ENCODE results near the gene MFSD12. TPM values are rescaled to one million over a fixed set of nuclear protein-coding genes. Genes with fewer than 3 reads are reported as not detected.
A peak's percentile ranks its signal among the peaks of the same experiment; 100 is the strongest.

MFSD12 gene
- total RNA-seq, 1 donor from 2014 or later, result 95.9 TPM

DNA sequence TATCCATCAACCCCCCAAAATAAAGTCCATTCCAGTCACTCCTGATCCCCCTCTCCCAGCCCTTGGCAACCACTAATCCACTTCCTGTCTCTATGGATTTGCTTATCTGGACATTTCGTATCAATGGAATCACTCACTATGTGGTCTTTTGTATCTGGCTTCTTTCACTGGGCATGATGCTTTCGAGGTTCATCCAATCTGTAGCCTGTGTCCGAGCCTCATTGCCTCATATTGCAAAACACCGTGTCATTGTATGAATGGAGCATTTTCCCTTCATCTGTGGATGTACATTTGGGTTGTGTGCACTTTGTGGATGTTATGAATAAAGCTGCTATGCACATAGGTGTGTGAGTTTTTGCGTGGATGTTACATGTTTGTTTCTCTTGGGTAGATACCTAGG lies 52.7 kb downstream of the MFSD12 start:
- H3K9me3 ChIP-seq, result no peaks in the 10 kb centered on the region
- H3K4me3 ChIP-seq, result no peak overlapping the region
- peaks cover 20% of the 10 kb centered on the region for H3K4me1 ChIP-seq
- ATAC-seq, result no peak
- no peaks in the 10 kb centered on the region for H3K27me3 ChIP-seq
- H3K27ac ChIP-seq, result peak overlapping the region; percentile 95
- H3K36me3 ChIP-seq, result no peaks in the 10 kb centered on the region
- intact Hi-C loops (cut with DNase I), result no loop called here
- TF ChIP-seq, protein P1, sequence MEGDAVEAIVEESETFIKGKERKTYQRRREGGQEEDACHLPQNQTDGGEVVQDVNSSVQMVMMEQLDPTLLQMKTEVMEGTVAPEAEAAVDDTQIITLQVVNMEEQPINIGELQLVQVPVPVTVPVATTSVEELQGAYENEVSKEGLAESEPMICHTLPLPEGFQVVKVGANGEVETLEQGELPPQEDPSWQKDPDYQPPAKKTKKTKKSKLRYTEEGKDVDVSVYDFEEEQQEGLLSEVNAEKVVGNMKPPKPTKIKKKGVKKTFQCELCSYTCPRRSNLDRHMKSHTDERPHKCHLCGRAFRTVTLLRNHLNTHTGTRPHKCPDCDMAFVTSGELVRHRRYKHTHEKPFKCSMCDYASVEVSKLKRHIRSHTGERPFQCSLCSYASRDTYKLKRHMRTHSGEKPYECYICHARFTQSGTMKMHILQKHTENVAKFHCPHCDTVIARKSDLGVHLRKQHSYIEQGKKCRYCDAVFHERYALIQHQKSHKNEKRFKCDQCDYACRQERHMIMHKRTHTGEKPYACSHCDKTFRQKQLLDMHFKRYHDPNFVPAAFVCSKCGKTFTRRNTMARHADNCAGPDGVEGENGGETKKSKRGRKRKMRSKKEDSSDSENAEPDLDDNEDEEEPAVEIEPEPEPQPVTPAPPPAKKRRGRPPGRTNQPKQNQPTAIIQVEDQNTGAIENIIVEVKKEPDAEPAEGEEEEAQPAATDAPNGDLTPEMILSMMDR (IDR thresholded peaks at IDR 0.05), result no peak
- DNase-seq, result no peak

DNA sequence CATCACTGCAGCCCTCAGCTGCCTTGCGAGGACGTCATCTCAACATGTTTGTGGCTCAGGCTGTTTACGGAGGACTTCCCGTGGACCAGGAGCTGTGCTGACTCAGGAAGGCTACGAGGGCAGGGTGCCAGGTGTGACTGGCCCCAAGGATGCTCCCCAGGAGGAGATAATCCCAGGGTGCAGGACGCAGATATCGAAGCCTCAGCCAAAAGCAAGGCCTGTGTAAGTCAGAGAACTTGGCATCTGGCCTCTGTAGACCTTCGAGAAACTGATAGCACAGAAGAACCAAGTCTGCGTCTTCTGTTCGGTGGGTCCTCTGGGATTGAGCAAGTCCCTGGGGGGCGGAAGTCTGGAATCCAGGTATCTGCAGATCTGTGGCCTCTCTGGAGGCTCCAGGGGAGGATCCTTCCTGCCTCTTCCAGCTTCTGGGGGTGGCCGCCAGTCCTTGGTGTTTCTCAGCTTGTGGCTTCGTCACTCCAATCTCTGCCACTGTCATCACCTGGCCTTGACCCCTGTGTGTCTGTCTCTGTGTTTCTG lies 54.3 kb downstream of the MFSD12 start:
- DNase-seq (no peak), ATAC-seq (no peak)
- Histone ChIP-seq H3K4me3 (no peak overlapping the region), H3K9me3 (no peaks in the 10 kb centered on the region), H3K36me3 (no peaks in the 10 kb centered on the region), H3K27ac (no peak overlapping the region), H3K4me1 (peaks cover 21% of the 10 kb centered on the region), H3K27me3 (no peaks in the 10 kb centered on the region)
- TF ChIP-seq, protein P1 (IDR thresholded peaks at IDR 0.05), result no peak
- intact Hi-C loops (cut with DNase I), result no loop called here

DNA sequence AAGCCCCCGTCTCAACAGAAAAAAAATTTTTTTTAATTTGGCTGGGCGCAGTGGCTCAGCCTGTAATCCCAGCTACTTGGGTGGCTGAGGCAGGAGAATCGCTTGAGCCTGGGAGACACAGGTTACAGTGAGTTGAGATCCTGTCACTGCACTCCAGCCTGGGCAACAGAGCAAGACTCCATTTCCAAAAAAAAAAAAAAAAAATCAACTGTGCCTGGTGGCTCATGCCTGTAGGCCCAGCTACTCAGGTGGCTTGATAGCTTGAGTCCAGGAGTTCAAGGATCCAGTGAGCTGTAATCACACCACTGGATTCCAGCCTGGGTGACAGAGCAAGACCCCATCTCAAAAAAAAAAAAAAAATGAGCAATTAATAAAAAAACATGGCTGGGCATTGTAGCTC lies 55.6 kb downstream of the MFSD12 start:
- intact Hi-C loops (cut with DNase I), result no loop called here
- H3K27ac ChIP-seq, result no peak overlapping the region
- H3K36me3 ChIP-seq, result no peaks in the 10 kb centered on the region
- H3K9me3 ChIP-seq, result no peaks in the 10 kb centered on the region
- H3K4me1 ChIP-seq, result peaks cover 16% of the 10 kb centered on the region
- no peak for ATAC-seq
- no peak overlapping the region for H3K4me3 ChIP-seq
- DNase-seq, result no peak
- TF ChIP-seq, protein P1 (IDR thresholded peaks at IDR 0.05), result no peak
- no peaks in the 10 kb centered on the region for H3K27me3 ChIP-seq

GRCh38 chr19:3500429-3501101 lies 56.8 kb downstream of the MFSD12 start, which contains the start of gene DOHH:
DOHH (minus strand) TSS chr19:3500674; CDS start chr19:3496814, 3,860 bp downstream.
- peak; percentile 94 for ATAC-seq
- Histone ChIP-seq H3K36me3 (peaks cover 11% of the 10 kb centered on the region), H3K27me3 (no peaks in the 10 kb centered on the region), H3K27ac (peak within 1 kb of the TSS; percentile 100), H3K4me1 (peaks cover 16% of the 10 kb centered on the region), H3K9me3 (no peaks in the 10 kb centered on the region), H3K4me3 (peak within 1 kb of the TSS; percentile 95)
- peak; percentile 97 for DNase-seq
- TF ChIP-seq, protein P1 (IDR thresholded peaks at IDR 0.05), result no peak
- intact Hi-C loops (cut with DNase I), result no loop called here

DNA sequence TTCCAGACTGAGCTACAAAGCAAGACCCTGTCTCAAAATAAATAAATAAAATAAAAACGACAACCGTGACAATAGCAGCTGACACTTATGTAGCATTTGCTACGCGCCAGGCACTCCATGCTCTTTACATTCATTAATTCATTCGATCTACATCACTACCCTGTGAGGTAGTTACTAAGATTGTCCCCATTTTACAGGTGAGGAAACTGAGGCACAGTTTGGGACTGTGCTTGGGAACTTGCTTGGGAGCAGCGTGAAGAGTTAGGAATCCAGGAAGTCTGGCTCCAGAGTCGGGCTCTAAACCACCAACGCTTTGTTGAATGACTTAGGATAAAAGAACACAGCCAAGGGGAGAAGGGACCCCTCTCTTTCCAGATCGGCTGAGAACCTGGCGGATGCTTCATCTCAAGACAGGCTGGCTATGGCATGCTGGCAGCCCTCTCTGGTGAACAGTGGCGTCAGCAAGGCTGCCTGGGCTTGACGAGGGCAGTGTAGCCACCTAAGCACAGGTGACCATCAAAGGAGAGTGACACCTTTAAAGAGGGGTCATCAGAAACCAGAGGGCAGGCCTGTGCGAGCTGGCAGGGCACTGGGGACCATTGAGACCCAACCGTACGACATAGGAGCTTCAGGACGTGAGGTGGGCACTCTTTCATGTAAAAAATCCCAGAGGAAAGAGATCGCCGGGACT lies 57.5 kb downstream of the MFSD12 start:
- no peak for DNase-seq
- ATAC-seq, result peak; percentile 4
- H3K4me3 ChIP-seq, result peak overlapping the region; percentile 95
- TF ChIP-seq, protein P1 (IDR thresholded peaks at IDR 0.05), result no peak
- H3K27me3 ChIP-seq, result no peaks in the 10 kb centered on the region
- H3K9me3 ChIP-seq, result no peaks in the 10 kb centered on the region
- intact Hi-C loops (cut with DNase I), result no loop called here
- peaks cover 18% of the 10 kb centered on the region for H3K36me3 ChIP-seq
- H3K4me1 ChIP-seq, result peaks cover 11% of the 10 kb centered on the region
- peak overlapping the region; percentile 100 for H3K27ac ChIP-seq
